ENCODE measurements around the gene MAN1B1. TPM values are rescaled to one million over a fixed set of nuclear protein-coding genes. Genes with fewer than 3 reads are reported as not detected.

Gene MAN1B1
- total RNA-seq, 2 donors from 2014 or later: 67.4 to 107 TPM

DNA sequence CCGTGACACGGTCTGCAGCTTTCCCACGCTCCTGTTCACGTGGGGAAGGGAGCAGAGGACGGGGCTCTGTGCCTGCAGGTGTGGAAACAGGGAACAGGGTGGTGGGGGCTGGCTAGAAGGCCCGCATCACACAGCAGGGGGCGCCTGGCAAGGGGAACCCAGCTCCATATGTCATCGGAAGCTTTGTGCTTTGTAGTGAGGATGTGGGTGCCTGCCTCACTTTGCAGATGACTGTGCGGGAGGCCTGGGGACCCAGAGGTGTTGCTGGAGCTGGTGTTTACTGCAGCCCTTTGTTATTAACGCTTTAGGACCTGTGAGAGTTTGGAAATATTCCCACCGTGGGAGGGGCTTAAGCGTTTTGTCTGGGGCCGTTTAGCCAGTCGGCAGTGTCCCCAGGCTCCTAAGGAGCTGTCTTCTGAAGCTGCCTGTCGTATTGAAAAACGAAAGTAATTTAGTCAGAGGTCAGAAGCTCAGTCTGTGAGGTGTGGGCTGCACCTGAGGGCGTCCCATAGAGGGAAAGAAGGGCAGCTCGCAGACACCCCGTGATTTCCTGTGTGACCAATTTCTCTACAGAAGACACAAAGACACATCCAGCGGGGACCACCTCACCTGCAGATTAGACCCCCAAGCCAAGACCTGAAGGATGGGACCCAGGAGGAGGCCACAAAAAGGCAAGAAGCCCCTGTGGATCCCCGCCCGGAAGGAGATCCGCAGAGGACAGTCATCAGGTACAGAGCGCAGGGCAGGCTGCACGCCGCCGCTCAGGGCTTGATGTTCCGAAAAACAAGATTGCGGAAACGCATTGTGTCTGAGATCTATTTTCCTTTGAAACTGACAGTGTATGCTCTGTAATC is 9.1 kb downstream of the MAN1B1 start:
- TF ChIP-seq POLR2A (IDR thresholded peaks at IDR 0.05) (no peak), CTCF (IDR thresholded peaks at IDR 0.05) (no peak), POLR2AphosphoS5 (IDR thresholded peaks at IDR 0.05) (no peak)
- DNase-seq (ENCODE audit: low spot score): no peak
- Histone ChIP-seq H3K27me3 (replicated peaks; ENCODE audit: insufficient read depth) (no peaks in the 10 kb centered on the region), H3K36me3 (peaks cover 0 to 5% of the 10 kb centered on the region in 2 donors), H3K4me1 (replicated peaks) (no peaks in the 10 kb centered on the region), H3K9me3 (no peaks in the 10 kb centered on the region), H3K27ac (no peak overlapping the region), H3K4me3 (no peak overlapping the region)
- 76% methylated on average over 30 of the region's 30 CpGs for WGBS
- intact Hi-C loops (cut with DNase I): no loop called here

DNA sequence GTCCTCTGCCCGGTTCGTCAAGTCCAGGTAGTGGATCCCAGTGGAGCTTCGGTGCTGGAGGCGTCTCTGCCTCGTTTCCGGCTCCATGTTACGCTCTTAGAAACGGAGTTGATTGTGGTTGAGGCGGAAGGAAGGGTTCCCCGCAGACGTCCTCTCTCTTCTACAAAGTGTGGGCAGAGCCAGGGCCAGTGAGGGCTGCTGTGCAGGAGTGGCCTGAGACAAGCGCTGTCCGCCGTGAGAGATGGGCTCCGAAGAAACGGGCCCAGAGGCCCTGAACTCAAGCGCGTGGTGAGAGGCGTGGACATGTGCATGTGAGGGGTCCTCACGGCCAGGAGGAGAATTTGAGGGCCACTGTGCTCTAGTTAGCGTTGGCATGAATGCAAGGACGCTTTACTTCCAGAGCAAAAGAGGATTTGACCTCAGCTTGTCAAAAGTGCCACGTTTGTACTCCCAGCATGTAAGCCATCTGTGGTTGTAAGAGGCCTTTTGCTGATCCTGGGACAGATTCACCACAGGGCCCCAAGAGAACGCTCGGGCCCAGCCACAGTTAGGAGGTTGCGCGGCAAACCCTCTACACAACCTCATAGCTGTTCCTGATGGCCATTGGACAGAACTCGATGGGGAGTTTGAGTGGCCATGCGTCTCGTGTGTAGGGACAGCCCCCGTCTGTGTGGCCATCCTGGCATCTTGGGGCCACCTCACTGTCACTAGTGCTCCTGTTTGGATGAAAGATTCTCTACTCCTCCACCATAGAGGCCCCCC is 10.2 kb downstream of the MAN1B1 start:
- DNase-seq (ENCODE audit: low spot score): no peak
- intact Hi-C loops (cut with DNase I): no loop called here
- Histone ChIP-seq H3K4me3 (no peak overlapping the region), H3K36me3 (peaks cover 0 to 11% of the 10 kb centered on the region in 2 donors), H3K27ac (no peak overlapping the region), H3K27me3 (replicated peaks; ENCODE audit: insufficient read depth) (no peaks in the 10 kb centered on the region), H3K4me1 (replicated peaks) (no peaks in the 10 kb centered on the region), H3K9me3 (no peaks in the 10 kb centered on the region)
- TF ChIP-seq POLR2AphosphoS5 (IDR thresholded peaks at IDR 0.05): no peak
- TF ChIP-seq POLR2A (IDR thresholded peaks at IDR 0.05): no peak
- WGBS: 92% methylated on average over 31 of the region's 31 CpGs

DNA sequence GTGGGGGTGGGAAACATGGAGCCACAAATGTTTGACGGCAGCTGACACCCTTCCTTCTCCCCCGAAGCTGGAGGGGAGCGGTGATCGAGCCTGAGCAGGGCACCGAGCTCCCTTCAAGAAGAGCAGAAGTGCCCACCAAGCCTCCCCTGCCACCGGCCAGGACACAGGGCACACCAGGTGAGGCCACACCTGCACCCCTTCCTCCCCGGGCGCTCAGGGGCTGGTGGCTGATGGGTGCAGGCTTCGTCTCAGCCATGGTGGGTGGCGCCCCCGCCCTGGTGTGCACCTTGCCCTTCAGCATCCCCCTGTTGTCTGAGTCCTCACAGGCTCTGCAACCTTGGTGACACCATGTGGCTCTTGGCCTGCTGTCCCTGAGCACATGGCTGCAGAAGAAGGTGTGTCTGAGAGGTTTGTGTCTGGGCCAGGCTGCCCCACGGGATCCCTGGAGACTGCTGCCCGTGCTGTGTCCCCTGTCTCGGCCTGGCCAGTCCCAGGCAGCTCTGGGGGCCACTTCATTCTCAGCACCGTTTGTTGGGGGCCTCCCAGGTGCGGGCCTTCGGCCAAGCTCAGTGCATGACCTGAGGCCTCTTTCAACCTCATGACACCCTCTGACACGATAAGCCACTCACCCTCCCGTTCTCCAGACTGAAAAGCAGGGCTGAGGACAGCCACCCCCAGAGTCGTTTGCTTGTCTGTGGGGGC is 11.1 kb downstream of the MAN1B1 start:
- H3K36me3 ChIP-seq: peaks cover 0 to 11% of the 10 kb centered on the region in 2 donors
- H3K4me1 ChIP-seq (replicated peaks): no peaks in the 10 kb centered on the region
- no peaks in the 10 kb centered on the region for H3K9me3 ChIP-seq
- no peak for DNase-seq (ENCODE audit: low spot score)
- no peak for TF ChIP-seq POLR2A (IDR thresholded peaks at IDR 0.05)
- TF ChIP-seq POLR2AphosphoS5 (IDR thresholded peaks at IDR 0.05): no peak
- no peak for TF ChIP-seq CTCF (IDR thresholded peaks at IDR 0.05)
- no peaks in the 10 kb centered on the region for H3K27me3 ChIP-seq (replicated peaks; ENCODE audit: insufficient read depth)
- no peak overlapping the region for H3K4me3 ChIP-seq
- intact Hi-C loops (cut with DNase I): no loop called here
- H3K27ac ChIP-seq: no peak overlapping the region
- WGBS: 92% methylated on average over 20 of the region's 20 CpGs

GRCh38 chr9:137099231-137099630 is 12.4 kb downstream of the MAN1B1 start:
- Histone ChIP-seq H3K27ac (no peak overlapping the region), H3K4me1 (replicated peaks) (no peaks in the 10 kb centered on the region), H3K4me3 (no peak overlapping the region), H3K36me3 (peaks cover 0 to 11% of the 10 kb centered on the region in 2 donors), H3K9me3 (no peaks in the 10 kb centered on the region), H3K27me3 (replicated peaks; ENCODE audit: insufficient read depth) (no peaks in the 10 kb centered on the region)
- WGBS: 86% methylated on average over 14 of the region's 14 CpGs
- DNase-seq (ENCODE audit: low spot score): no peak
- no peak for TF ChIP-seq POLR2AphosphoS5 (IDR thresholded peaks at IDR 0.05)
- TF ChIP-seq POLR2A (IDR thresholded peaks at IDR 0.05): no peak
- no peak for TF ChIP-seq CTCF (IDR thresholded peaks at IDR 0.05)
- intact Hi-C loops (cut with DNase I): no loop called here

All from prostate gland (tissue), 2 donors.